Coronary artery (tissue), 2 donors: ENCODE measurements around the gene NELL2.

ENCODE experiments used
- DNase-seq: peaks from one replicate; pipeline ENCODE4 v3.0.0-alpha.2; 2017; ENCODE audit warnings: low spot score
- H3K27ac ChIP-seq, 2 donors: fragments of 200-600 bp; sonication (generic); one replicate each; pipeline ENCODE4 v1.5.1; 2016 to 2019
- H3K4me3 ChIP-seq: fragments of 200-600 bp; sonication (generic); 2 replicates; pipeline ENCODE4 v1.5.1; 2016; ENCODE audit warnings: mild to moderate bottlenecking, moderate library complexity
- CTCF ChIP-seq: fragments of 200-600 bp; sonication (generic); IDR thresholded peaks from one replicate; pipeline ENCODE4 v1.5.1; 2019; ENCODE audit warnings: antibody characterized with exemption

Gene NELL2

GRCh38 chr12:44869503-44869902 is 6.6 kb downstream of the NELL2 start:
- Histone ChIP-seq H3K4me3 (no peak overlapping the region), H3K27ac (no peak overlapping the region)
- no peak for TF ChIP-seq CTCF
- no peak for DNase-seq

DNA sequence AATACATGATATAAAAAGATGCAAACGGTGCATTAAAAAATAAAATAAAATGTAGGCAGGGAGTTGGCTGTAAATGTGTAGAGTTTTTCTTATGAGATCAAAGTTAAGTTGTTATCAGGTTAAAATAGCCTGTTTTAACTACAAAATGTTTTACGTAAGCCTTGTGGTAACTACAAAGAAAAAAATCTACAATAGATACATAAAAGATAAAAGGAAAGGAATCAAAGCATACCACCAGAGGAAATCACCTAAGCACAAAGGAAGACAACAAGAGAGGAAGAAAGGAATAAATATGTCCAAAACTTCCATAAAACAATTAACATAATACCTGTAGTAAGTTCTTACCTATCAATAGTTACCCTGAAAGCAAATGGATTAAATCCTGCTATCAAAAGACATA is 12.2 kb downstream of the NELL2 start:
- H3K27ac ChIP-seq = no peak overlapping the region
- no peak overlapping the region for H3K4me3 ChIP-seq
- no peak for DNase-seq
- TF ChIP-seq CTCF = no peak

DNA sequence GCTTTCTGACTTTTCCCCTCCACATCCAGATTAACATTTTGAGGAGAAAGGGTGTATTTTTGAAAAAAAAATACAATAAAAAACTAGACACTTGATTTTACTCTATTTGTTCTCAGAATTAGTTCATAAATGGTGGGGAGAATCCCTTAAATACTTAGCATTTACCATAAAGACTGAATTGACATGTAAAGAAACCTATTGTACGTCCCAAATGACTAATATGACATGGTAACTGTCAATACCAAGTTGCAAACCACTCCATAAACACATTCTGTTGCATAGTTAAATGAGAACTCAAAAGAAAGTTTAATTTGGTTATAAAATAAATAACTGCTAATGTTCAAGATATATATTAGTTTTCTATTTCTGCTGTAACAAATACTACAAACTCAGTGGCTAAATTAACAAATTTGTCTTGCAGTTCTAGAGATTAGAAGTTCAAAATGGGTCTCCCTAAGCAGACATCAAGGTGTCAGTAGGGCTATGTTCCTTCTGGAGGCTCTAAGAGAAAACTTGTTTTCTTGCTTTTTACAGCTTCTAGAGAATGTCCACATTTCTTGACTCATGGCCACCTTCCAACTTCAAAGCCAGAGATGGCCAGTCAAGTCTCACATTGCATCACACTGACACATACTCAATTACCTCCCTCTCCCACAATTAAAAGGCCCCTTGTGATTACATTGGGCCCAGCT is 16.0 kb downstream of the NELL2 start:
- no peak overlapping the region for H3K27ac ChIP-seq
- no peak for TF ChIP-seq CTCF
- H3K4me3 ChIP-seq = no peak overlapping the region
- no peak for DNase-seq

DNA sequence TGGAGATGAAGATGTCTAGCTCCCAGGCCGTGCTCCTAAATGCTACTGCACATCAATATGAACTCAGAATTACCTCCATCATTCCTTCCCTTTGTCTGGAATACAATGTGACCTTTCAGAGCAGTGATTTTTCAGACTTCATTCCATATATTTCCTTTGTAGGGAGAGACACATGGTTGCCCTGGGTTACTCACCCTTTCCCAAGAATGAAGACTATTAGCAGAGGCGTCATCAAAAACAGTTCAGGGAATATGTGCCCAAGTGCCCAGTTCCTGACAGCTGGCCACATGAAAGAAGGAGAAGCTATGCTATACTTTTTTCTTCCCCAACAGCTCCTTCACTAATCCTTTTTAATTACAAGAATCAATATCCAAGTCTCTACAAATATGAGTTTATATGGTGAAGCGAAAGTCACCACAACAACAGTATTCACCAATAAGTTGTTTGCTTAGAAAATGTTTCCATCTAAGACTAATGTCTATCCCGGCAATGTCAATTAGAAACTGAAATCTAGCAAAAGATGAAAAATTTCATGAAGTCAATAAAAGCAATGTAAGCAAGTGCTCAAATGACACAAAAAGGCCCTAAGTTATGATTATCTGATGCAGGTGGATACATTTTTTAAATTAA is 17.8 kb downstream of the NELL2 start:
- TF ChIP-seq CTCF = no peak
- Histone ChIP-seq H3K27ac (no peak overlapping the region), H3K4me3 (no peak overlapping the region)
- no peak for DNase-seq

- no peak overlapping the region for H3K27ac ChIP-seq
- H3K4me3 ChIP-seq = no peak overlapping the region
- DNase-seq = no peak
- no peak for TF ChIP-seq CTCF
Measured at GRCh38 chr12:44852483-44852882, 23.6 kb downstream of the NELL2 start.

GRCh38 chr12:44851586-44851985 is 24.5 kb downstream of the NELL2 start:
- Histone ChIP-seq H3K27ac (no peak overlapping the region), H3K4me3 (no peak overlapping the region)
- TF ChIP-seq CTCF = no peak
- no peak for DNase-seq

DNA sequence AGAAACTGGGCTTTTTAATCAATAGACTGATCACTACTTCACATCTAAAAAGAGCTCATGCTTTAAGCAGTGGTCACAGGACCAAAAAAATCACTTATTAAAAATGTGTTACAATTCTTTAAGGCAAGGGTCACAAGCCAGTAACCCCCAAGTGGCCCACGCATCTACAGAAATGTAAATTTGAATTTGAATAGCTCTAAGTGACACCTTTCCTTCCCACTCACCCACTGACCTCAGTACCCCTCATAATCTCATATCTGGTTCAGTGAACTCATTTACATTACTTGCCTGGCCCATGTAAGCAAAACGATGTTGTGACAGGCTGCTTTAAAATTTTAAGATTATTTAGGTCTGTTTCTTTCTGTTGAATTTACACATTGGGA is 27.4 kb downstream of the NELL2 start:
- DNase-seq = no peak
- no peak overlapping the region for H3K4me3 ChIP-seq
- no peak for TF ChIP-seq CTCF
- no peak overlapping the region for H3K27ac ChIP-seq
